Cortex of kidney (tissue), 1 donor: Measurements from ENCODE around the gene PPIL1.
"Not testable (repeated sequence)": the region's sequence is repeated elsewhere in the genome, so short reads cannot be mapped to it uniquely, and the experiment has no call there.

Source experiments
- DNase-seq: peaks from one replicate; lab custom pipeline; 2025; lab: John Stamatoyannopoulos, UW

Gene PPIL1

DNA sequence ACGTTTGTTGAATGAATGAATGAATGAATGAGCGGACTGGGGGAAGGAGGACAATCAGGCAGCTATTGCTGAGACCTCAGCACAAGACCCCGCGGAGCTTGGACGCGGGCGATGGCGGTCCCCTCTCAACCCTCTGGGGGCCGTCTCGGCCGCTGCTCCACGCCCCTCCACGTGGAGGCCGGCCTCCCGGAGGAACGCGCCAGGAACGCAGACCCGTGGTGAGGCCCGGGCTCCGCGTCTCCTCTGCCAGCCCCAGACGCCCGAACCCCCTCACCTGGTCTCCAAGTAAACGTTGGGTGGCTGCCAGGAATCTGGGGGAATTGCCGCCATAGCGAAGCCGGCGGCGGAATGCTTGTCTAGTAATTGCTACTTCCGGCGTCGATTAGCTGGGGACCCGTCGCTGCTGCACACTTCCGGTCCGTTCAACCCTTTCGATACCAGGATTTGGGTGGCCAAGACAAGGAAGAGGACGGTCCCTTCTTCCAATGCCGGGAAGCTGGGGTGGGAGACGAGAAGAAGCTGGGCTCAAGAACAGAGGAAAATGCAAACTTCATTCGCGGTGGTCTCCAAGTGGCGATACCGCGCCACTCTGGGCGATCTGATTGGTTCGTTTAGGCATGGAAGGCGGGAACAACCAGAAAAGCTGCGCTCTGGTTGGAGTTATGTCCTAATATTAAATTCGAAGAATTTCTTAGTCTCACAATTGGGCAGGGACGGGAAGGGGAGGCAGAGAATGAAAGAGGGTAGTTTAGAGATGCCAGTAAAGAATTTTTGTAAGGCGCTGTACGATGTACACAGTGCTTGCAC, at the start of gene PPIL1:
Gene PPIL1 (minus strand): TSS at position 361 of the 807 bp plus-strand sequence. CDS start 31 bp downstream, at position 330.
- no peak for DNase-seq

DNA sequence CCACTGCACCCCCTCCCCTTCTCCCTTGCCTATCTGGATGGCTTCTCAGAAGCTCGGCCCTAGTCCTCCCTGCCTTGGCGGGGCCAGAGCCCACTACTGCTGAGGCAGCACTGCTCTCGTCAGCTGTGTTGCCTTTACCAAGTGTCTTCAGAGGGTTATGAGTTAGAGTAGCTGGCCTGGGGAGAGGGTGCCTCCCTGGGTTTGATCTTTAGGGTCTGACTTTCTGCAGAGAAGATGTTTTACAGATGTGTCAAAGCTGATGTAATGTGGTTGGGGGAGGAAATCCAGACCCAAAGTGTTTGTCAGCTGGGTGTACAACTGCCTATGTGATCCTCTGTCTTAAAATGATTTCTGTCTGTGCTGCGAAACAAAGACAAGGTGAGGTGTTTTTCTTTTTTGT, 49.5 kb upstream of the PPIL1 start:
- DNase-seq: no peak

DNA sequence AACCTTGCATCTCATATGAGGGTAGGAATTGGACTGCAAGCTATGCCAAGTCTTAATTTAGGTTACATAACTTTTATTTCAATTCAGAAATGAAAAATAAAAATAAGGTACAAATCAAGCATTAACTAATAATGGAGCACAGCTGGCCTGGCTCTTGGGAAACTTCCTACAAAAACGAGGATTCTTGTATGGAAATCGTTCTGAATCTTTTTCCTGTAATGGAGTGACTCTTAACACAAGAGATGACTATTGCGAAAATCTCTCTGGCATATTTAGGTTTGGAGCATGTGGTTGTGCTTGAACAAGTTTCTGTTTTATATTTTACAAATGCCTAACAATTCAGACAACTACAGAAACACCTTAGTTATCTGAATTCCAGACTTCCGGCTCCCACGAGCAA, 45.9 kb upstream of the PPIL1 start:
- no peak for DNase-seq

GRCh38 chr6:36920049-36920448, 45.4 kb upstream of the PPIL1 start:
- DNase-seq: no peak

- DNase-seq: no peak
These were observed 43.1 kb upstream of the PPIL1 start for GRCh38 chr6:36917541-36918193.

GRCh38 chr6:36916126-36916525, 41.5 kb upstream of the PPIL1 start:
- no peak for DNase-seq

- DNase-seq: no peak
These were observed 41.0 kb upstream of the PPIL1 start for GRCh38 chr6:36915599-36915998.

- DNase-seq: no peak
These were observed 39.7 kb upstream of the PPIL1 start for GRCh38 chr6:36914227-36914794.

GRCh38 chr6:36913082-36913481, 38.5 kb upstream of the PPIL1 start:
- DNase-seq: no peak

DNA sequence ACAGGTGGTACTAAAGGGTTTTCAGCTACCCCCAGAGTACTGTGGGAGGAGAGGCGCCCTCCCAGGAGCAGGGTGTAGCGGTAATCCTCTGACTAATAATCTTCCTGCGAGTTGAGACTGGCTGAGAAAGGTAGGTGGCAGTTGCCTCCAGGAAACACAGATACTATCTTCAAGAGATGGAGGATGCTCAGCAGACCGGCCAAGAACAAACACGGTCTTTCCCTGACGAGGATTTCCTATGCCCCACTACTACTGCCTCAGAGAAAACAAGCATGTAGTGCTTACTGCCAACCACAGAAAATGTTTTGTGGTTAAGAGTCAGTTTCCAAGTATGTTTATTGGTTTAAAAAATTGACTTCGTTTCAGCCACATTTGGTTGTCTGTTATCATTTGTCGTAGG, 38.0 kb upstream of the PPIL1 start:
- DNase-seq: no peak

- DNase-seq: no peak
These were observed 37.4 kb upstream of the PPIL1 start for GRCh38 chr6:36912030-36912454.

GRCh38 chr6:36908747-36909146, 34.1 kb upstream of the PPIL1 start:
- no peak for DNase-seq

DNA sequence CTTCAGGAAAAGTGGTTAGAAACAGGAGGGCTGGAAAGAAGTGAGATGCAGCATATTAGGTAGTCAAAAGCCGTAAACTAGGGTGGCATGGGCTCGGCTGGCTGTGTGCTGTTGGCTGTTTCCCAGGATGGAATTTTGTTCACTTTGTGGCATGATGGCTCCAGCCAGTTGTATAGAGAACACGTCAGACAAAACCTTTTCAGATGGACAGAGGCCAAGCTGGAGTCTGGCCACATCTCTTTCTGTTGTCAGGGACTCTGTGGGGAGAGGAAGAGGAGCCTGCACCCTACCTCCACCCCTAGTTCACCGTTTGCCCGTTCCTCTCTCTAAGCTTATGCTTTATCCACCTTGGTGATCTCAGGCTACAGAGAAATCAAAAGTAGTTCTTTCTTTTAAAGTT, 33.2 kb upstream of the PPIL1 start:
- no peak for DNase-seq

GRCh38 chr6:36906539-36907325, 32.1 kb upstream of the PPIL1 start:
- no peak for DNase-seq

- DNase-seq: no peak
These were observed 30.3 kb upstream of the PPIL1 start for GRCh38 chr6:36904851-36905393.

GRCh38 chr6:36904114-36904513, 29.5 kb upstream of the PPIL1 start:
- DNase-seq: no peak

- DNase-seq: no peak
These were observed 23.0 kb upstream of the PPIL1 start for GRCh38 chr6:36897609-36898008.

DNA sequence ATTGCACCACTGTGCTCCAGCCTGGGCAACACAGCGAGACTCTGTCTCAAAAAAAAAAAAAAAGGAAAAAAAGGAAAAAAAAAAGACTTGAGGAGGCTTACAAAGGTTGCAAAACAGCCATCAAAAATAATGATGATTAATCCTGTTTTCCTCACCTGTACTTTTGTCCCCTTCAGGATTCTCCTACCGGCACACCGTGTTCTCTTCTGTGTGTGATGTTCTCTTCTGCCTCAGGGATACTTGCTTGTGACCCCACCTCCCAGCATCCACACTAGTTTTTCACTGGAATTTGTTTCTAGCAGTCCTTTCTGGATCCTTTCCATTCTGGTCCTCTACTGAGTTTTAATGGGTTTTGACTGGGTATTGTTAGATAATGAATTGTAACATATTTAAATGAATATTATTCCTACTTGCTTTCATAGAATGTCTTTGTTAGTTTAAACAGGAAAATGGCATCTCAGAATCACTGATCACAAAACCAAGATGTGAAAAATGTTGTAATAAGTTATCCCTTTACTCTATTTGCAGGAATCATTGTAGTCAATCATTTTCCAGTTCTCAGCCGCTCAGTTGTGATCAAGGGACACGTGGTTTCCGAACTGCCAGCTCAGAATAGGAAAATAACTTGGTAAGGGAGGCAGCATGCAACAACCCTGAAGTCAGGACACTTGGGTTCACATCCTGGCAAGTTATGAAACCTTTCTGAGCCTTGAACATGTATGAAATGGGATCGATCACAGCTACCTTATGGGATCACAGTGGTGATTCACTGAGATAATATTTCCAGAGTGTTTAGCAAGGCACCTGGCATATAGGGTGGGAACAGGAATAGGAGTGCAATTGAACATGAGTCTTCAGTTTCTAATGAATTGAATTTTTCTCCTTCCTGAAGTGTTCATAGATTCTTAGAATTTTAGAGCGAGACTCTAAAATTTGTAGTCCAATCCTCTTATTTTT, 19.7 kb upstream of the PPIL1 start:
- no peak for DNase-seq

GRCh38 chr6:36891153-36891552, 16.6 kb upstream of the PPIL1 start:
- DNase-seq: not testable (repeated sequence)

DNA sequence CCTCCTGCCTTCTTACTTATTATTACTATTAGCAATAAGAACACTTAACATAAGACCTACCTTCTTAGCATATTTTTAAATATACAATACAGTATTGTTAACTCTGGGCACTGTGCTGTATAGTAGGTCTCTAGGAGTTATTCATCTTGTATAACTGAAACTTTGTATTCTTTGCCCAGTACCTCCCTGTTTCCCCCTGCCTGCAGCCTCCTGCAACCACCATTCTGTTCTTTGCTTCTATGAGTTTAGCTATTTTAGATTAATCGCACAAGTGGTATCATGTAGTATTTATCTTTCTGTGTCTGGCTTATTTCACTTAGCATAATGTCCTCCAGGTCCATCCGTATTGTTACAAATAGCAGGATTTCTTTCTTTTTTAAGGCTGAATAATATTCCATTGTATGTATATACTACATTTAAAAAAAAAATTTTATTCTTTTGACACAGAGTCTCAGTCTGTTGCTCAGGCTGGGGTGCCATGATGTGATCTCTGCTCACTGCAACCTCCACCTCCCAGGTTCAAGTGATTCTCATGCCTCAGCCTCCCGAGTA, 15.6 kb upstream of the PPIL1 start:
- DNase-seq: no peak
